IgD-negative memory B cell (primary cell): ENCODE measurements around the gene KCNC1. TPM values are rescaled to one million over a fixed set of nuclear protein-coding genes. Genes with fewer than 3 reads are reported as not detected.

Experiments used
- polyA plus RNA-seq: library from polyadenylated mRNA; unstranded; fragments of 300-500 nt; fragmentation: Illumina TruSeq; gene quantifications from one replicate; pipeline ENCODE4 v1.2.3, GENCODE V29; 2021

KCNC1 gene
- polyA plus RNA-seq, 1 donor from 2014 or later = 0.13 TPM

Other genes with a start within 250 kb of the KCNC1 start
- gene USH1C, start 190.4 kb upstream of the KCNC1 start, polyA plus RNA-seq = not detected
- not detected for gene OTOG, start 187.5 kb upstream of the KCNC1 start, polyA plus RNA-seq
- gene MYOD1, start 15.2 kb upstream of the KCNC1 start, polyA plus RNA-seq = not detected